ENCODE results near the gene SIX5. TPM values are rescaled to one million over a fixed set of nuclear protein-coding genes. Genes with fewer than 3 reads are reported as not detected.
"Not testable (repeated sequence)": the region's sequence is repeated elsewhere in the genome, so short reads cannot be mapped to it uniquely, and the experiment has no call there.

The SIX5 gene
- total RNA-seq, 1 donor from 2014 or later = 16.8 TPM

- no peak for ATAC-seq
- H3K9me3 ChIP-seq = no peaks in the 10 kb centered on the region
- DNase-seq = no peak
- no peak for TF ChIP-seq CTCF (IDR thresholded peaks at IDR 0.05)
- H3K4me3 ChIP-seq = no peak overlapping the region
- H3K4me1 ChIP-seq = no peaks in the 10 kb centered on the region
- H3K36me3 ChIP-seq = no peaks in the 10 kb centered on the region
- intact Hi-C loops (cut with DNase I) = no loop called here
- no peaks in the 10 kb centered on the region for H3K27me3 ChIP-seq (ENCODE audit: low read depth)
- no peak overlapping the region for H3K27ac ChIP-seq
Measured at GRCh38 chr19:45754323-45754722, 14.7 kb downstream of the SIX5 start.

GRCh38 chr19:45753548-45753947 is 15.5 kb downstream of the SIX5 start:
- intact Hi-C loops (cut with DNase I) = no loop called here
- Histone ChIP-seq H3K9me3 (no peaks in the 10 kb centered on the region), H3K27me3 (ENCODE audit: low read depth) (no peaks in the 10 kb centered on the region), H3K4me1 (no peaks in the 10 kb centered on the region), H3K4me3 (no peak overlapping the region), H3K27ac (no peak overlapping the region), H3K36me3 (no peaks in the 10 kb centered on the region)
- no peak for TF ChIP-seq CTCF (IDR thresholded peaks at IDR 0.05)
- ATAC-seq (no peak), DNase-seq (no peak)

- Histone ChIP-seq H3K9me3 (no peaks in the 10 kb centered on the region), H3K27ac (no peak overlapping the region), H3K4me1 (no peaks in the 10 kb centered on the region), H3K4me3 (no peak overlapping the region), H3K36me3 (no peaks in the 10 kb centered on the region), H3K27me3 (ENCODE audit: low read depth) (no peaks in the 10 kb centered on the region)
- no peak for TF ChIP-seq CTCF (IDR thresholded peaks at IDR 0.05)
- ATAC-seq (no peak), DNase-seq (no peak)
- intact Hi-C loops (cut with DNase I) = no loop called here
Measured at GRCh38 chr19:45752639-45753038, 16.4 kb downstream of the SIX5 start.

GRCh38 chr19:45751483-45751882 is 17.6 kb downstream of the SIX5 start:
- H3K4me3 ChIP-seq; intact Hi-C loops (cut with DNase I); H3K9me3 ChIP-seq; H3K27ac ChIP-seq; H3K36me3 ChIP-seq; ATAC-seq; H3K27me3 ChIP-seq (ENCODE audit: low read depth); H3K4me1 ChIP-seq; DNase-seq: not testable (repeated sequence)

- H3K27me3 ChIP-seq (ENCODE audit: low read depth) = no peaks in the 10 kb centered on the region
- DNase-seq (no peak), ATAC-seq (no peak)
- intact Hi-C loops (cut with DNase I) = no loop called here
- no peak overlapping the region for H3K4me3 ChIP-seq
- H3K4me1 ChIP-seq = no peaks in the 10 kb centered on the region
- no peaks in the 10 kb centered on the region for H3K9me3 ChIP-seq
- no peak overlapping the region for H3K27ac ChIP-seq
- no peaks in the 10 kb centered on the region for H3K36me3 ChIP-seq
- no peak for TF ChIP-seq CTCF (IDR thresholded peaks at IDR 0.05)
Measured at GRCh38 chr19:45747513-45747912, 21.5 kb downstream of the SIX5 start.

GRCh38 chr19:45746866-45747265 is 22.2 kb downstream of the SIX5 start:
- no peaks in the 10 kb centered on the region for H3K9me3 ChIP-seq
- H3K27ac ChIP-seq = no peak overlapping the region
- no peaks in the 10 kb centered on the region for H3K27me3 ChIP-seq (ENCODE audit: low read depth)
- no peaks in the 10 kb centered on the region for H3K36me3 ChIP-seq
- H3K4me3 ChIP-seq = no peak overlapping the region
- DNase-seq (no peak), ATAC-seq (no peak)
- H3K4me1 ChIP-seq = no peaks in the 10 kb centered on the region
- no peak for TF ChIP-seq CTCF (IDR thresholded peaks at IDR 0.05)
- intact Hi-C loops (cut with DNase I) = no loop called here

Data from lower lobe of right lung (tissue), 2 donors.